Calu3 (cell line): ENCODE results near the gene ZBTB38. TPM values are rescaled to one million over a fixed set of nuclear protein-coding genes. Genes with fewer than 3 reads are reported as not detected.

Experiments
- BruUV-seq: library from RNA; stranded (reverse); fragments of 400-500 nt; replicated peaks from 2 replicates; lab custom pipeline; 2021; lab: Mats Ljungman, UMichigan
- CTCF ChIA-PET: fragments of 300-600 bp; sonication (Branson Sonifier 250); formaldehyde crosslinking; loops from one replicate; lab custom pipeline; 2022; ENCODE audit warnings: antibody characterized with exemption; lab: Charles Lee
- DNase-seq: peaks from one replicate; pipeline ENCODE4 v3.0.0; 2022
- H3K27ac Mint-ChIP-seq: one replicate; pipeline ENCODE4 v1.8.0; 2022; ENCODE audit warnings: mixed read lengths; ENCODE audit not compliant: unreplicated experiment
- H3K27me3 Mint-ChIP-seq: one replicate; pipeline ENCODE4 v1.8.0; 2022; ENCODE audit warnings: mixed read lengths; ENCODE audit not compliant: unreplicated experiment
- H3K36me3 Mint-ChIP-seq: one replicate; pipeline ENCODE4 v1.8.0; 2022; ENCODE audit warnings: mild to moderate bottlenecking, moderate library complexity, mixed read lengths; ENCODE audit not compliant: insufficient read depth, unreplicated experiment
- H3K4me1 Mint-ChIP-seq: one replicate; pipeline ENCODE4 v1.8.0; 2022; ENCODE audit warnings: mild to moderate bottlenecking, low read depth, mixed read lengths; ENCODE audit not compliant: unreplicated experiment
- H3K4me3 Mint-ChIP-seq: one replicate; pipeline ENCODE4 v1.8.0; 2022; ENCODE audit warnings: mild to moderate bottlenecking, low read depth, moderate library complexity, mixed read lengths; ENCODE audit not compliant: unreplicated experiment
- H3K9me3 Mint-ChIP-seq: one replicate; pipeline ENCODE4 v1.8.0; 2022; ENCODE audit warnings: low read depth, mixed read lengths; ENCODE audit not compliant: unreplicated experiment
- CTCF ChIP-seq: fragments of 200-600 bp; IDR thresholded peaks from one replicate; pipeline ENCODE4 v1.8.0; 2022; ENCODE audit warnings: antibody characterized with exemption; ENCODE audit not compliant: unreplicated experiment
- intact Hi-C: fragments of 100-400 bp; cut with micrococcal nuclease; formaldehyde crosslinking; loops from one replicate; pipeline ENCODE4 v1.10.0; 2022; ENCODE audit not compliant: unreplicated experiment
- total RNA-seq: library from RNA; stranded (reverse); gene quantifications from 2 replicates; pipeline ENCODE4 v1.2.3, GENCODE V29; 2022

The ZBTB38 gene
- total RNA-seq, 1 experiment from 2014 or later: 95.9 TPM

- Mint-ChIP-seq H3K27me3 (no peaks in the 10 kb centered on the region), H3K9me3 (peaks cover 5% of the 10 kb centered on the region), H3K27ac (no peak overlapping the region), H3K4me3 (no peak overlapping the region), H3K4me1 (peaks cover 3% of the 10 kb centered on the region), H3K36me3 (no peaks in the 10 kb centered on the region)
- no TSS peak for BruUV-seq
- intact Hi-C loops: no loop called here
- no peak for DNase-seq
- TF ChIP-seq CTCF: no peak
- CTCF ChIA-PET: interaction anchor here (0.6 to 1.5 kb wide), 5 partner anchors 9 to 382 kb away, joined by 4 to 7 read pairs (median 4); no protein-coding TSS in a partner anchor
Measured at GRCh38 chr3:141337523-141337854, 30.8 kb upstream of the ZBTB38 start.

- no peak for DNase-seq
- Mint-ChIP-seq H3K36me3 (no peaks in the 10 kb centered on the region), H3K27me3 (no peaks in the 10 kb centered on the region), H3K4me1 (no peaks in the 10 kb centered on the region), H3K9me3 (peaks cover 5% of the 10 kb centered on the region), H3K4me3 (no peak overlapping the region), H3K27ac (no peak overlapping the region)
- CTCF ChIA-PET: interaction anchor here (0.8 to 1.5 kb wide), 4 partner anchors 9 to 26 kb away, joined by 4 to 7 read pairs (median 5); no protein-coding TSS in a partner anchor
- no TSS peak for BruUV-seq
- intact Hi-C loops: no loop called here
- TF ChIP-seq CTCF: no peak
Measured at GRCh38 chr3:141337991-141338390, 30.3 kb upstream of the ZBTB38 start.

- no peak overlapping the region for H3K27ac Mint-ChIP-seq
- intact Hi-C loops: no loop called here
- TF ChIP-seq CTCF: no peak
- peaks cover 5% of the 10 kb centered on the region for H3K9me3 Mint-ChIP-seq
- no peaks in the 10 kb centered on the region for H3K36me3 Mint-ChIP-seq
- DNase-seq: no peak
- no peak overlapping the region for H3K4me3 Mint-ChIP-seq
- H3K4me1 Mint-ChIP-seq: no peaks in the 10 kb centered on the region
- CTCF ChIA-PET: no interaction called here
- H3K27me3 Mint-ChIP-seq: no peaks in the 10 kb centered on the region
- BruUV-seq: no TSS peak
Measured at GRCh38 chr3:141338881-141339280, 29.4 kb upstream of the ZBTB38 start.

- CTCF ChIA-PET: interaction anchor here (0.7 kb wide), 1 partner anchor 1376 kb away, joined by 3 read pairs; no protein-coding TSS in a partner anchor
- no peak overlapping the region for H3K4me3 Mint-ChIP-seq
- TF ChIP-seq CTCF: no peak
- no peak overlapping the region for H3K27ac Mint-ChIP-seq
- no peak for DNase-seq
- H3K27me3 Mint-ChIP-seq: no peaks in the 10 kb centered on the region
- H3K36me3 Mint-ChIP-seq: no peaks in the 10 kb centered on the region
- H3K9me3 Mint-ChIP-seq: peaks cover 5% of the 10 kb centered on the region
- intact Hi-C loops: no loop called here
- H3K4me1 Mint-ChIP-seq: peaks cover 13% of the 10 kb centered on the region
- BruUV-seq: no TSS peak
Measured at GRCh38 chr3:141341536-141341935, 26.8 kb upstream of the ZBTB38 start.
